KG1 (cell line): ENCODE data around the gene REV3L.
"Not testable (repeated sequence)": the region's sequence is repeated elsewhere in the genome, so short reads cannot be mapped to it uniquely, and the experiment has no call there.

Experiments used
- DNase-seq: peaks from one replicate; lab custom pipeline; 2025; lab: John Stamatoyannopoulos, UW

The REV3L gene

DNA sequence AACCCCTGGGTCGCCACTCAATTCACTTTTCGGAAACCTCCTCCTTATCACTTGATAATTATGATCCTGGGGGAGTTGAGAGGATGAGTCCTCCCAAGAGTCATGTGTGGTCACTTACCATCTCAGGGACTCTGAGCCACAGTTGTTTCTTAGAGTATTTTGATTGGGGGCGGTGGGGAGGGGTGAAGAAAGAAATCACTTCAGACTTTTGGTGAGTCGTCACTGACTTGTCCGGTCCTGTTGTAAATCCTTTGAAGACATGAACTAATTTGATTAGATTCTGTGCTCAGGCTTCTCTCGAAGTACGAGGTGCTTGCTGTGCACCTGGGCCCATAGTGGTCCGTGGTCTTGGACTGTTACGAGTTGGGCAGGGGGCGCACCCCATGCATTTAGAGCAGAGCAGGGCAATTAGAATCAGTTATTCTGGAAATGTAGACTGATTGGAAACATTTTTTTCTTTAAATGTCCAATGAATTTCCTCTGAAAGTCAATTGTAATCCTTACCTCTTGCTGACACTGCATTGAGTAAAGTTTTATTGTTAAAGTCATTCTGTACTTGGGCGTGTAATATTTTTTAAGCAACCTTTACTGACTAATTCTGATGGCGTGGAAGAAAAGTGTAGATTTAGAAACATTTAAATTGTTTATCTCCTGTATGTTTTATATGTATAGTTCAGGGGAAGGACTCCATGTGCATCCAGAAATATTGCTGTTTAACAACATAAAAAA lies 222.3 kb downstream of the REV3L start:
- DNase-seq = no peak

- peak; percentile 96 for DNase-seq
Observed at GRCh38 chr6:111259089-111259831, 223.8 kb downstream of the REV3L start.

- DNase-seq = no peak
Observed at GRCh38 chr6:111258615-111259088, 224.4 kb downstream of the REV3L start.

- DNase-seq = no peak
Observed at GRCh38 chr6:111258010-111258409, 225.0 kb downstream of the REV3L start.

DNA sequence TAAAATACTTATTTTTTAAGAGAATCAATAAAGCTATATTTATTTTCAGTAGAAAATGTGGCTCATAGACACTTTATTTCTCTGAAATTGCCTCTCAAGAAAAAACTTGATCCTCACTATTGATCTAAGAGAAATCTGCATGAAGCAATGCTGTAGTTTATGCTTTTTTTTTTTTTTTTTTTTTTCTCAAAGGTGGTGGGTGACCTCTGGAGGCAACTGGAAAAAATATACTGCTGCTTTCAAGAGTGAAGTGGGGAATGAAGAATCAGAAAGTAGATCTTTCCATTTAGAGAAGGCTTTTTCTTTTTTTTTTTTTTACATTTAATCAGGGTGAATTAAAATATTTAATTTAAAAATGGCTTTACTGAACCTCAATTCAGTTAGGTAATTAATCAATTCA lies 226.4 kb downstream of the REV3L start:
- DNase-seq = no peak

- DNase-seq = not testable (repeated sequence)
Observed at GRCh38 chr6:111255838-111256237, 227.2 kb downstream of the REV3L start.

DNA sequence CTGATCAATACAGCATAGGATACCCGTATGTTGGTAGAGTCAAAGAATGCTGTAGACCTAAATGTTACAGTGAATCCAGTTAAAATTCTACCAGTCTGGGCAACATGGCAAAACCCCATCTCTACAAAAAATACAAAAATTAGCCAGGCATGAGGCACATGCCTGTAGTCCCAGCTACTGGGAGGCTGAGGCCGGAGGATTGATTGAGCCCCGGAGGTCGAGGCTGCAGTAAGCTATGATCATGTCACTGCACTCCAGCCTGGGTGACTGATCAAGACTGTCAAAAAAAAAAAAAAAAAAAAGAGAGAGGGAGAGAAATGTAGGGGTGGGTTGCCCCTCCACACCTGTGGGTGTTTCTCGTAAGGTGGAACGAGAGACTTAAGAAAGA lies 228.2 kb downstream of the REV3L start:
- no peak for DNase-seq

GRCh38 chr6:111254004-111254778 lies 228.8 kb downstream of the REV3L start:
- no peak for DNase-seq

- DNase-seq = no peak
Observed at GRCh38 chr6:111252726-111253125, 230.3 kb downstream of the REV3L start.

DNA sequence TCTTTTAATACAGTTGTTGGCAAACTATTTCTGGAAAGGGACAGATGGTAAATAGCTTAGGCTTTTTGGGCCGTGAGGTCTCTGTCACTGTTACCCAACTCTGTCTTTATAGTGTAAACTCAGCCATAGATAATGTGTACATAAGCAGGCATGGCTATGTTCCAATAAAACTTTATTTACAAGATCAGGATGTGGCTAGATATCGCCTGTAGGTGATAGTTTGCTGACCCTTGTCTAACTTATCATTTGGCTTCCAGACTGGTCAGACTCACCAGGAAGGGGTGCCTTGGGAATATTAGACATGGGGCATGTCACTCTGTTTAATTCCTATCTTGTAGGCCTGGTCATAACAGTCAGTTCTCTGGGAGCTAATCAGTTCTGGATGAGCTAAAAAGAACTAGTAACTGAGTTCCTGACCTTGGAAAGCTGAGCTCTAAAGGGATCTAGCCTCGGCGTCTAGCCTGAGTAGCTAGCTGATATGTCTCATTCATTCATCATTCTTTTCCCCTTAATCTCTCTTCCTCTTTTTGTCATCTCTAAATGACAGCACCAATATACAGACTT lies 232.1 kb downstream of the REV3L start:
- DNase-seq = no peak
